Heart left ventricle (tissue), 13 donors: ENCODE measurements around the gene B4GALT5.

Experiments
- POLR2A ChIP-seq, 2 donors: fragments of 450-650 bp; IDR thresholded peaks; one replicate each; pipeline ENCODE4 v1.6.1; 2017; ENCODE audit warnings: antibody characterized with exemption in 2 of 2, mild to moderate bottlenecking in 2 of 2, moderate library complexity in 2 of 2
- TF ChIP-seq, protein P1 (sequence below), 12 donors: fragments of 200-600 bp; sonication (generic) in 4 of 12; IDR thresholded peaks; one replicate each; pipeline versions ENCODE4 v1.5.0 to v1.8.0; 2018 to 2022; ENCODE audit warnings: antibody characterized with exemption in 12 of 12, mild to moderate bottlenecking in 5 of 12
- donor health status: ischemic (EF 13 %, LVEDD 7.1; RV severe dilation, severe dysfunction).
- donor health status: DM: no; HTN: yes; CAD: no.
- donor health status: DM: no; HTN: no; CAD: no.
- donor health status: ischemic (EF 25% LVEDD 6.9; RV normal size, moderate dysfunction).
- donor health status: ischemic (EF 25% LVEDD 5.7; RV mildly dilated, moderate dysfunction).
- donor health status: ischemic (EF 35%, LVEDD 5.7; RV mildly dilated, moderate dysfunction).
- donor health status: nonischemic (EF 11% LVEDD 7.7; RV severe dilation, severe dysfunction).
- donor health status: DM: yes; HTN: yes; CAD: no.
- donor health status: PGD.
- donor health status: ischemic (EF 29% LVEDD 5.4; RV normal size, mild dysfunction).
- donor health status: nonischemic (EF 23%, LVEDD 6.1; RV moderate dilation, normal function).

DNA sequence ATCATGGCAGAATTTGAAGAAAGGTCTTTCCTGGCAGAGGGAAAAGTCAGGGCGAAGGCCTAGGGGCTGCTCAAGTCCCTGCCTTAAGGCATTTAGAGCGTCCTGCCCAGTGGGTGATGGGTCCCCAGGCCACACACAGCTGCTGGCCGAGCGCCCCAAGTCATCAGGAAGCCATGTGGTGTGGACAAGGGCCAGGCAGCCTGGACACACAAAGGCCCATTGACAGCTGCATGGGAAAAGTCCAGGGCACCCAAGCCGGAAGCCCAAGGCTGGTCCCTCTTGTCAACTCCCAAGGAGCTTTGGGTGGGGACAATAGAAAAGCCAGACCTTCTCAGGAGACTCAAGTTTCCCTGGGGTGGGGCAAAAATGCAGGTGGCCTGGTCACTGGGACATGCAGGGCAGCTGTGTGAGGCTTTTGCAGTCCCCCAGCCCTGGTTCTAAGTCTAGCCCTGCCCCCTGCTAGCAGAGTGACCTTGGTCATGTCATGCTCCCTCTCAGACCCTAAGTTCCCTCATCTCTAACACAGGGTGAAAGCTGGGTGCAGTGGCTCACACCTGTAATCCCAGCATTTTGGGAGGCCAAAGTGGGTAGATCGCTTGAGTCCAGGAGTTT, 101.4 kb downstream of the B4GALT5 start:
- TF ChIP-seq, protein P1, sequence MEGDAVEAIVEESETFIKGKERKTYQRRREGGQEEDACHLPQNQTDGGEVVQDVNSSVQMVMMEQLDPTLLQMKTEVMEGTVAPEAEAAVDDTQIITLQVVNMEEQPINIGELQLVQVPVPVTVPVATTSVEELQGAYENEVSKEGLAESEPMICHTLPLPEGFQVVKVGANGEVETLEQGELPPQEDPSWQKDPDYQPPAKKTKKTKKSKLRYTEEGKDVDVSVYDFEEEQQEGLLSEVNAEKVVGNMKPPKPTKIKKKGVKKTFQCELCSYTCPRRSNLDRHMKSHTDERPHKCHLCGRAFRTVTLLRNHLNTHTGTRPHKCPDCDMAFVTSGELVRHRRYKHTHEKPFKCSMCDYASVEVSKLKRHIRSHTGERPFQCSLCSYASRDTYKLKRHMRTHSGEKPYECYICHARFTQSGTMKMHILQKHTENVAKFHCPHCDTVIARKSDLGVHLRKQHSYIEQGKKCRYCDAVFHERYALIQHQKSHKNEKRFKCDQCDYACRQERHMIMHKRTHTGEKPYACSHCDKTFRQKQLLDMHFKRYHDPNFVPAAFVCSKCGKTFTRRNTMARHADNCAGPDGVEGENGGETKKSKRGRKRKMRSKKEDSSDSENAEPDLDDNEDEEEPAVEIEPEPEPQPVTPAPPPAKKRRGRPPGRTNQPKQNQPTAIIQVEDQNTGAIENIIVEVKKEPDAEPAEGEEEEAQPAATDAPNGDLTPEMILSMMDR (IDR thresholded peaks at IDR 0.05), result no peak
- no peak for TF ChIP-seq POLR2A (IDR thresholded peaks at IDR 0.05)
